ENCODE data around the gene NPM1.

DNA sequence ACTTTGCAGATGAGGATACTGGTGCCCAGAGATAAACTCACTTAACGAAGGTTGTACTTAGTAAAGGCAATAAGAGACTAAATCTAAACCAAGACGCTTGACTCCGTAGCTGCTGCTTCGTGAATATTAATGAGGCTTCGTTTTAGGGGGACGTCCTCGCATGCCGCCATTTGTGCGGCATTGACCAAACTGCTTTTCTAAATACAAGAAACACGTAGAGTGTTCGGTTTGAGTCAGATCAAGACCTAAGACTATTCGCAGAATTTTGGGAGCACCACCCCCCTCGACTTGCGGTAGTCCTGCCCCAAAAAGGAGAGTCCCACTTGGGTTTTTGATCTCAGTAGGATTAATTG, 1.1 kb downstream of the NPM1 start:
- TF ChIP-seq FOXA1 (IDR thresholded peaks at IDR 0.05) (no peak), SP1 (IDR thresholded peaks at IDR 0.05) (no peak), NR2F2 (IDR thresholded peaks at IDR 0.05) (no peak), GABPA (IDR thresholded peaks at IDR 0.05 in 1 of 2, conservative IDR thresholded peaks at IDR 0.05 in 1 of 2) (no peak), TAF1 (conservative IDR thresholded peaks at IDR 0.05) (no peak), RAD21 (IDR thresholded peaks at IDR 0.05) (no peak)
- TF ChIP-seq, protein P1, sequence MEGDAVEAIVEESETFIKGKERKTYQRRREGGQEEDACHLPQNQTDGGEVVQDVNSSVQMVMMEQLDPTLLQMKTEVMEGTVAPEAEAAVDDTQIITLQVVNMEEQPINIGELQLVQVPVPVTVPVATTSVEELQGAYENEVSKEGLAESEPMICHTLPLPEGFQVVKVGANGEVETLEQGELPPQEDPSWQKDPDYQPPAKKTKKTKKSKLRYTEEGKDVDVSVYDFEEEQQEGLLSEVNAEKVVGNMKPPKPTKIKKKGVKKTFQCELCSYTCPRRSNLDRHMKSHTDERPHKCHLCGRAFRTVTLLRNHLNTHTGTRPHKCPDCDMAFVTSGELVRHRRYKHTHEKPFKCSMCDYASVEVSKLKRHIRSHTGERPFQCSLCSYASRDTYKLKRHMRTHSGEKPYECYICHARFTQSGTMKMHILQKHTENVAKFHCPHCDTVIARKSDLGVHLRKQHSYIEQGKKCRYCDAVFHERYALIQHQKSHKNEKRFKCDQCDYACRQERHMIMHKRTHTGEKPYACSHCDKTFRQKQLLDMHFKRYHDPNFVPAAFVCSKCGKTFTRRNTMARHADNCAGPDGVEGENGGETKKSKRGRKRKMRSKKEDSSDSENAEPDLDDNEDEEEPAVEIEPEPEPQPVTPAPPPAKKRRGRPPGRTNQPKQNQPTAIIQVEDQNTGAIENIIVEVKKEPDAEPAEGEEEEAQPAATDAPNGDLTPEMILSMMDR (IDR thresholded peaks at IDR 0.05; ENCODE audit: low read depth, low read length, missing input control) = no peak
- TF ChIP-seq, protein P2, sequence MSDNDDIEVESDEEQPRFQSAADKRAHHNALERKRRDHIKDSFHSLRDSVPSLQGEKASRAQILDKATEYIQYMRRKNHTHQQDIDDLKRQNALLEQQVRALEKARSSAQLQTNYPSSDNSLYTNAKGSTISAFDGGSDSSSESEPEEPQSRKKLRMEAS (IDR thresholded peaks at IDR 0.05) = no peak
- TF ChIP-seq, protein P3, sequence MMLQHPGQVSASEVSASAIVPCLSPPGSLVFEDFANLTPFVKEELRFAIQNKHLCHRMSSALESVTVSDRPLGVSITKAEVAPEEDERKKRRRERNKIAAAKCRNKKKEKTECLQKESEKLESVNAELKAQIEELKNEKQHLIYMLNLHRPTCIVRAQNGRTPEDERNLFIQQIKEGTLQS (IDR thresholded peaks at IDR 0.05) = no peak
- TF ChIP-seq, protein P4, sequence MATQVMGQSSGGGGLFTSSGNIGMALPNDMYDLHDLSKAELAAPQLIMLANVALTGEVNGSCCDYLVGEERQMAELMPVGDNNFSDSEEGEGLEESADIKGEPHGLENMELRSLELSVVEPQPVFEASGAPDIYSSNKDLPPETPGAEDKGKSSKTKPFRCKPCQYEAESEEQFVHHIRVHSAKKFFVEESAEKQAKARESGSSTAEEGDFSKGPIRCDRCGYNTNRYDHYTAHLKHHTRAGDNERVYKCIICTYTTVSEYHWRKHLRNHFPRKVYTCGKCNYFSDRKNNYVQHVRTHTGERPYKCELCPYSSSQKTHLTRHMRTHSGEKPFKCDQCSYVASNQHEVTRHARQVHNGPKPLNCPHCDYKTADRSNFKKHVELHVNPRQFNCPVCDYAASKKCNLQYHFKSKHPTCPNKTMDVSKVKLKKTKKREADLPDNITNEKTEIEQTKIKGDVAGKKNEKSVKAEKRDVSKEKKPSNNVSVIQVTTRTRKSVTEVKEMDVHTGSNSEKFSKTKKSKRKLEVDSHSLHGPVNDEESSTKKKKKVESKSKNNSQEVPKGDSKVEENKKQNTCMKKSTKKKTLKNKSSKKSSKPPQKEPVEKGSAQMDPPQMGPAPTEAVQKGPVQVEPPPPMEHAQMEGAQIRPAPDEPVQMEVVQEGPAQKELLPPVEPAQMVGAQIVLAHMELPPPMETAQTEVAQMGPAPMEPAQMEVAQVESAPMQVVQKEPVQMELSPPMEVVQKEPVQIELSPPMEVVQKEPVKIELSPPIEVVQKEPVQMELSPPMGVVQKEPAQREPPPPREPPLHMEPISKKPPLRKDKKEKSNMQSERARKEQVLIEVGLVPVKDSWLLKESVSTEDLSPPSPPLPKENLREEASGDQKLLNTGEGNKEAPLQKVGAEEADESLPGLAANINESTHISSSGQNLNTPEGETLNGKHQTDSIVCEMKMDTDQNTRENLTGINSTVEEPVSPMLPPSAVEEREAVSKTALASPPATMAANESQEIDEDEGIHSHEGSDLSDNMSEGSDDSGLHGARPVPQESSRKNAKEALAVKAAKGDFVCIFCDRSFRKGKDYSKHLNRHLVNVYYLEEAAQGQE (IDR thresholded peaks at IDR 0.05) = no peak

Data from liver (tissue), 3 donors.